RWPE2 (cell line): Measurements from ENCODE around the gene PDCD1LG2.

Source experiments
- ATAC-seq: fragments of 200-7000 bp; cut with Tn5 transposase; 3 replicates; pipeline ENCODE4 v1.9.1; 2021; ENCODE audit warnings: low read depth
- DNase-seq: peaks from one replicate; pipeline ENCODE4 v3.0.0-alpha.2; 2020; ENCODE audit warnings: low spot score
- H3K27ac ChIP-seq: fragments of 450-650 bp; 2 replicates; pipeline ENCODE4 v1.5.1; 2017; ENCODE audit warnings: mild to moderate bottlenecking; ENCODE audit not compliant: poor library complexity, severe bottlenecking
- H3K27me3 ChIP-seq: fragments of 250-450 bp; sonication (Bioruptor Pico); 2 replicates; pipeline ENCODE4 v1.5.1; 2021; ENCODE audit warnings: mild to moderate bottlenecking, moderate library complexity; ENCODE audit not compliant: insufficient read depth, poor library complexity, severe bottlenecking
- H3K36me3 ChIP-seq: fragments of 250-450 bp; sonication (Bioruptor Pico); 2 replicates; pipeline ENCODE4 v1.5.1; 2020; ENCODE audit warnings: low read depth, mild to moderate bottlenecking, moderate library complexity
- H3K4me1 ChIP-seq: fragments of 250-450 bp; sonication (Bioruptor Pico); 2 replicates; pipeline ENCODE4 v1.5.1; 2021; ENCODE audit warnings: mild to moderate bottlenecking, moderate library complexity; ENCODE audit not compliant: insufficient read depth, poor library complexity, severe bottlenecking
- H3K4me3 ChIP-seq: fragments of 250-450 bp; sonication (Bioruptor Pico); 2 replicates; pipeline ENCODE4 v1.5.1; 2021; ENCODE audit warnings: mild to moderate bottlenecking, moderate library complexity; ENCODE audit not compliant: severe bottlenecking
- H3K9me3 ChIP-seq: fragments of 250-450 bp; sonication (Bioruptor Pico); 2 replicates; pipeline ENCODE4 v1.5.1; 2021; ENCODE audit warnings: mild to moderate bottlenecking, moderate library complexity; ENCODE audit not compliant: severe bottlenecking
- TF ChIP-seq, protein P1 (sequence below): fragments of 450-650 bp; IDR thresholded peaks from one replicate; pipeline ENCODE4 v1.5.1; 2017; ENCODE audit warnings: mild to moderate bottlenecking, moderate library complexity; ENCODE audit not compliant: poor library complexity, severe bottlenecking

The PDCD1LG2 gene

DNA sequence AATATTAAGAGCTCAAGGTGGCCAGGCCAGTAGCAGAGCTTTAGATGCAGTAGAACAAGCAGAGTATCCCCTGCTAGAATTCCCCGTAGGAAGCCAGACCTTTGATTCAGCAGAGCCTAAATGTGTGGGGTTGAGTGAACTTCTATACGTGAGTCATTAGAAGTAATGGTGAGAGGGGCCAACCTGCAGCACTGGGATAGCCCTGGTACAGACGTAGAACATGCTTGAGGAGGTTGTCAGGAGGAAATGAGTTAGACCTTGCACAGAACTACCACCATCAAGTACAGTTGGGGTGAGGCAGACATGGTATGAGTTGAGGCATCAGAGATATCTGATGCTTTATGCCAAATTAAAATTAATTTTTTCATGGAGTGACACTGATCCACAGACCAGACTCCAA lies 42.0 kb downstream of the PDCD1LG2 start:
- ATAC-seq (no peak), DNase-seq (no peak)
- no peak overlapping the region for H3K27ac ChIP-seq
- no peaks in the 10 kb centered on the region for H3K36me3 ChIP-seq
- H3K4me3 ChIP-seq: no peak overlapping the region
- TF ChIP-seq, protein P1, sequence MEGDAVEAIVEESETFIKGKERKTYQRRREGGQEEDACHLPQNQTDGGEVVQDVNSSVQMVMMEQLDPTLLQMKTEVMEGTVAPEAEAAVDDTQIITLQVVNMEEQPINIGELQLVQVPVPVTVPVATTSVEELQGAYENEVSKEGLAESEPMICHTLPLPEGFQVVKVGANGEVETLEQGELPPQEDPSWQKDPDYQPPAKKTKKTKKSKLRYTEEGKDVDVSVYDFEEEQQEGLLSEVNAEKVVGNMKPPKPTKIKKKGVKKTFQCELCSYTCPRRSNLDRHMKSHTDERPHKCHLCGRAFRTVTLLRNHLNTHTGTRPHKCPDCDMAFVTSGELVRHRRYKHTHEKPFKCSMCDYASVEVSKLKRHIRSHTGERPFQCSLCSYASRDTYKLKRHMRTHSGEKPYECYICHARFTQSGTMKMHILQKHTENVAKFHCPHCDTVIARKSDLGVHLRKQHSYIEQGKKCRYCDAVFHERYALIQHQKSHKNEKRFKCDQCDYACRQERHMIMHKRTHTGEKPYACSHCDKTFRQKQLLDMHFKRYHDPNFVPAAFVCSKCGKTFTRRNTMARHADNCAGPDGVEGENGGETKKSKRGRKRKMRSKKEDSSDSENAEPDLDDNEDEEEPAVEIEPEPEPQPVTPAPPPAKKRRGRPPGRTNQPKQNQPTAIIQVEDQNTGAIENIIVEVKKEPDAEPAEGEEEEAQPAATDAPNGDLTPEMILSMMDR: no peak
- no peaks in the 10 kb centered on the region for H3K9me3 ChIP-seq
- H3K4me1 ChIP-seq: peaks cover 25% of the 10 kb centered on the region
- no peaks in the 10 kb centered on the region for H3K27me3 ChIP-seq

DNA sequence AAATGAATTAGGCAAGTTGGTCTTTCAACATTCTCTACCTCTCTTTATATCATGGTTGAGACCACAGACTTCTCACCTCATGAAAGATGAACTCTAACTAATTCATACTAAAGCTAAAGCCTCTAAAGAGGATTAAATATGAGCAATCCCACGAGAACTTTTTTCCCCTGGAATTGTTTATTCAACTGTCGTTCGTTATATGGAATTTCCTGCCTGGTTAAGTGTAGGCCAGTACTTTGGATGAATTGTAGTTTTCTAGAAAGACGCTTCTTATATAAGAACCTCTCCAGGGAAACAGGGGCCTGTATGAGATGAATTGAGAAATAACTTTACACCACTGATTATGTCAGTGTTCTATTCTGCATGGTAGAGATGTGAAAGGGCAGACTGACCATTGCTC lies 42.9 kb downstream of the PDCD1LG2 start:
- no peak for DNase-seq
- ATAC-seq: no peak
- TF ChIP-seq, protein P1: no peak
- Histone ChIP-seq H3K4me1 (peaks cover 25% of the 10 kb centered on the region), H3K27me3 (no peaks in the 10 kb centered on the region), H3K4me3 (no peak overlapping the region), H3K9me3 (no peaks in the 10 kb centered on the region), H3K27ac (no peak overlapping the region), H3K36me3 (no peaks in the 10 kb centered on the region)

DNA sequence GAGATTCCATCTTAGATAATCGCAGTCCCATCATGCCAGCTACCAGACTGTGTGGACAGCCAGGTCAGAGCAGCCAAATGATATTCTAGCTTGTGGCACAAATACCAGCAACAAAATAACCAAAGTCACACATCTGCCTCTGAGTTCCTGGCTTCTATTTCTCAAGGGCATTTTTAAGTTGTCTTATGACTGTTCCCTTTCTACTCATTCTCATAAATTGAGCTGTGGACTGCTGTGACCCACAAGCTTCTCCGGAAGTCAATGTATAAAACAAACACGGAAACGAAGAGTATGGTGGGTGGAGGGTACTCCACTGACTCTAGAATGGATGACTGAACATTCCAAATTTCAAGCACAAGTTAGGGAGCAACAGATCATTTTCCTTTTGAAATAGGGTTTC lies 43.9 kb downstream of the PDCD1LG2 start:
- Histone ChIP-seq H3K4me1 (peaks cover 25% of the 10 kb centered on the region), H3K27me3 (no peaks in the 10 kb centered on the region), H3K27ac (no peak overlapping the region), H3K36me3 (no peaks in the 10 kb centered on the region), H3K9me3 (no peaks in the 10 kb centered on the region), H3K4me3 (no peak overlapping the region)
- ATAC-seq (no peak), DNase-seq (no peak)
- TF ChIP-seq, protein P1: no peak

DNA sequence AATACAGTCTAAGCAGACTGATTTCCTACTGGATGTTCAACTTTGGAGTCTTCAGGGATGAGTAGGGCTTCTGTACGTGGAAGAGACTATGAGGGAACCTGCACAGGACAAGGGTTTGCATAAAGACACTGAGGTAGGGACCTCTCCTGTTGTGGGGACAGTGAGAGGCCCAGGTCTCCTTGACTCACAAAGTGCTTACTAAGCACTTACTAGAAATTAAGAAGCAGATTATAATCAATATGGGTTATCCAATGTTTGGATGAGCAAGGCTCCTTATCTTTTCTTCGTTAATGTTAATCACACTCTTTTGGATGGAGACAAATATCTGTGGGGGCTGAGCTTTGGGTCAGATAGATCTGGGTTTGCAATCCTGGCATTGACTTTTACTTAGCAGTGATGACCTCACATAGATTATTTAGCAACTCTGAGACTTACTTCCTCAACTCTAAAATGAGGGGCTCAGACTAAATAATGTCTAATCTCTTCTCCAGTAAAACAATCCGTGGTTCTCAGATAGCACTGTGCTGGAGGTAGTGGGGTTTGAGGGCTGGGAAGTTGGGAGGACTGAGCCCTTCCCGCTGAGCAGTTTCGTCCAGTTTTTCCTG lies 45.9 kb downstream of the PDCD1LG2 start:
- H3K27me3 ChIP-seq: no peaks in the 10 kb centered on the region
- no peak overlapping the region for H3K27ac ChIP-seq
- ATAC-seq (no peak), DNase-seq (no peak)
- no peaks in the 10 kb centered on the region for H3K9me3 ChIP-seq
- TF ChIP-seq, protein P1: no peak
- peaks cover 7% of the 10 kb centered on the region for H3K4me1 ChIP-seq
- H3K36me3 ChIP-seq: no peaks in the 10 kb centered on the region
- no peak overlapping the region for H3K4me3 ChIP-seq

DNA sequence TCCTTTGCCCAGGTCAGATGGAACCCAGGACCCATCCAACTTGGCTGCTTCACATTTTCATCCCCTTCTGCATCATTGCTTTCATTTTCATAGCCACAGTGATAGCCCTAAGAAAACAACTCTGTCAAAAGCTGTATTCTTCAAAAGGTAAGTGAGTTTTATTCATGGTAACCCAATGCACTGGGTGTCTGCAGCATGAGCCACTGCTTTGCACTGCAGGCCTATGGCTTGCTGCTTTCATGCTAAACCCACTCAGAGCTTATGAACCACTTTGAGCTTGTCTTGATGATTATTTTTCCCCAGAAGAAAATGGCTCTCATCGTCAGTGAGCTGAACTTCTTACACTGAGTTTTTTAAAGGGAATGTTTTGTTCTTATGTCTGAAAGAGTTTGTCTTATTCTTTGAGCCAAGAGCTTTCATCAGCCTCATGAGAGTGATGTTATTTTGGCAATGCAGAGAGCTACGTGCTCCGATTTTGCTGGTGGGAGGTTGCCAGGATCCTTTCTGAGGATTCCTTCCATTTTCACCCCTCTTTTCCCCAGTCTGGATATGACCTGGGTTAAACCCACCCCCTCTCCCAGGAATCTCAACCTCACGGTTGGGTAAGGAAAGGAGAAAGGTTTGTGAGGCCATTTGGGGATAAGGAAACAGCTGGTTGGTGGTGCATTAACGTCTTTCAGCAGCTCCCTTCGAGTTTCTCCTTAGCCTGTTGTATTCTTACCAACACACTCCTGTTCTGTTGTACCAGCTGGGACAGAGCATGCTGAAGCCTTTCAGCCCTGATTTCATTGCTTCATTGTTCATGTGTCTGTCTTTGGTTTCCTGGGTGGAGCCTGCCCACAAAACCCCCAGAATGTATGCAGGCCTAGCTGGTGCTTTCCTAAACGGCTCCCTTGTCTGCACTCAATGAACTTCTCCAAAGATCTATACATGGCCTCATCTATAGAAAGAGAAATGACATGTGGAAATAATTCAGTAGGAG lies 47.6 kb downstream of the PDCD1LG2 start:
- Histone ChIP-seq H3K27ac (no peak overlapping the region), H3K9me3 (no peaks in the 10 kb centered on the region), H3K36me3 (no peaks in the 10 kb centered on the region), H3K27me3 (no peaks in the 10 kb centered on the region), H3K4me1 (peaks cover 7% of the 10 kb centered on the region), H3K4me3 (no peak overlapping the region)
- ATAC-seq: no peak
- TF ChIP-seq, protein P1: no peak
- no peak for DNase-seq
